HL-60 (cell line): ENCODE results near the gene DDR2.

ENCODE experiments used
- DNase-seq, 2 experiments: peaks; one replicate each; pipeline ENCODE4 v3.0.0-alpha.2; 2010 to 2020; ENCODE audit warnings: low read depth in 1 of 2, low spot score in 1 of 2
- H3K27ac ChIP-seq: fragments of 250-450 bp; sonication (Bioruptor Pico); replicated peaks from 2 replicates; pipeline ENCODE4 v1.5.1; 2020; ENCODE audit warnings: mild to moderate bottlenecking, moderate library complexity
- H3K27me3 ChIP-seq: fragments of 250-450 bp; sonication (Bioruptor Pico); 2 replicates; pipeline ENCODE4 v1.5.1; 2021; ENCODE audit warnings: mild to moderate bottlenecking, moderate library complexity; ENCODE audit not compliant: insufficient read depth, poor library complexity, severe bottlenecking
- H3K4me3 ChIP-seq: replicated peaks from 2 replicates; pipeline ENCODE4 v1.5.1; 2011; ENCODE audit warnings: mild to moderate bottlenecking, control low read depth, low read length; ENCODE audit not compliant: insufficient read depth
- CTCF ChIP-seq: IDR thresholded peaks from one replicate; pipeline ENCODE4 v1.5.1; 2011; ENCODE audit warnings: low read length, control low read depth, inconsistent platforms; ENCODE audit not compliant: insufficient read depth
- GABPA ChIP-seq: IDR thresholded peaks from 2 replicates; pipeline ENCODE4 v1.6.1; 2012; ENCODE audit warnings: low read depth
- POLR2AphosphoS5 ChIP-seq: IDR thresholded peaks from 2 replicates; pipeline ENCODE4 v1.6.1; 2012; ENCODE audit warnings: low read depth
- REST ChIP-seq: IDR thresholded peaks from 2 replicates; pipeline ENCODE4 v1.6.1; 2012; ENCODE audit warnings: low read depth; ENCODE audit not compliant: insufficient replicate concordance
- SPI1 ChIP-seq: IDR thresholded peaks from 2 replicates; pipeline ENCODE4 v1.6.1; 2012; ENCODE audit warnings: low read depth, mild to moderate bottlenecking, borderline replicate concordance

The DDR2 gene

GRCh38 chr1:162756523-162756922 lies 124.3 kb downstream of the DDR2 start:
- H3K4me3 ChIP-seq = no peak overlapping the region
- no peak for DNase-seq
- peaks cover 2% of the 10 kb centered on the region for H3K27me3 ChIP-seq
- H3K27ac ChIP-seq = no peak overlapping the region
- no peak for TF ChIP-seq GABPA
- no peak for TF ChIP-seq CTCF
- TF ChIP-seq POLR2AphosphoS5 = no peak
- no peak for TF ChIP-seq REST
- TF ChIP-seq SPI1 = no peak

GRCh38 chr1:162757476-162757875 lies 125.2 kb downstream of the DDR2 start:
- Histone ChIP-seq H3K4me3 (no peak overlapping the region), H3K27me3 (peaks cover 2% of the 10 kb centered on the region), H3K27ac (no peak overlapping the region)
- DNase-seq = no peak
- no peak for TF ChIP-seq SPI1
- no peak for TF ChIP-seq CTCF
- no peak for TF ChIP-seq REST
- no peak for TF ChIP-seq POLR2AphosphoS5
- no peak for TF ChIP-seq GABPA

- no peak overlapping the region for H3K4me3 ChIP-seq
- DNase-seq = no peak
- TF ChIP-seq GABPA (no peak), SPI1 (no peak), REST (no peak), CTCF (no peak)
- H3K27ac ChIP-seq = no peak overlapping the region
- H3K27me3 ChIP-seq = no peaks in the 10 kb centered on the region
Measured at GRCh38 chr1:162765788-162766187, 133.5 kb downstream of the DDR2 start.
